ENCODE results near the gene ABLIM2.

GRCh38 chr4:7976634-7977033 lies 182.0 kb downstream of the ABLIM2 start:
- TF ChIP-seq POLR2AphosphoS5 (IDR thresholded peaks at IDR 0.05; ENCODE audit: low read depth, low read length), result no peak
- no peak for TF ChIP-seq CTCF (IDR thresholded peaks at IDR 0.05 in 2 of 3, conservative IDR thresholded peaks at IDR 0.05 in 1 of 3; ENCODE audit: borderline replicate concordance in 1 of 3, insufficient read depth in 1 of 3, low read depth in 2 of 3, low read length in 2 of 3)
- TF ChIP-seq POLR2A (IDR thresholded peaks at IDR 0.05; ENCODE audit: borderline replicate concordance, extremely low read depth, insufficient read depth, insufficient read length), result no peak
- TF ChIP-seq RAD21 (IDR thresholded peaks at IDR 0.05; ENCODE audit: low read depth), result no peak
- no peak for TF ChIP-seq SRF (IDR thresholded peaks at IDR 0.05; ENCODE audit: low read depth)
- TF ChIP-seq JUND (IDR thresholded peaks at IDR 0.05), result no peak
- no peak for TF ChIP-seq EZH2phosphoT487 (IDR thresholded peaks at IDR 0.05; ENCODE audit: borderline replicate concordance)
